Measurements from ENCODE around the gene BRSK2.

Gene BRSK2

DNA sequence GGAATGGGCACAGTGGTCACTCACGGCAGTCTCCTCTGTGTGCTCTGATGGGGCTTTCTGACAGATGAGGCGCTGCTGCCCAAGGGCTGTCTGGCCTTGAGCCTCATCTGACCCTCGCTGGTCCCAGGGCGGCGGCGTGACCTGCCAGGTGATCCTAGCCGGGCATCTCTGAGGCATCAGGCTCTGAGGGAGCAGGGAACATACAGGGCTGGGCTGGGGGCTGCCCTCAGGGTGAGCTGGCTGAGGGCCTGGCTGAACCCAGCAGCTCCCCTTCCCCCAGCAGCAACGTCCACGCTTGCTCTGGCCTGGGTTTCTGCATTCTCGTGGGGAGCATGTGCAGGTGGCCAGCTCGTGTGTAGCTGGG lies 49.2 kb downstream of the BRSK2 start:
- no peak for DNase-seq

DNA sequence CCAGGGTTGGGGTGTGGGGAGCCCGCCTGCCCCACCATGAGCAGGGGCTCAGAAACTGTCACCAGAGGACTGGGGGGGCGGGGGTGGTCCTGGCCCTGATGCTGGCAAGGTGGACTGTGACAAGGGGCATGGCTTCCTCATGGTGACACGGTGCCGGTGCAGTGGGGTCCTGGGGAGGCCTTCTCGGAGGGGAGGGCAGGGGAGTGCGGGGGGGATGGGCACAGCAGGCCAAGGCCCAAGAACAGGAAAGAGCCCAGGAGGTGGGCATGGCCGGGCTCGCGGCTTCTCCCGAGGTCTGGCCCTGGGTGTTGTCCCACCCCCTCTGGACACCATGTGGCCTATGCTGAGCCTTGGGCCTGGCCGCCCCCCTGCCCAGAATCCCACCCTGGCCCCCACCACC lies 49.6 kb downstream of the BRSK2 start:
- no peak for DNase-seq

DNA sequence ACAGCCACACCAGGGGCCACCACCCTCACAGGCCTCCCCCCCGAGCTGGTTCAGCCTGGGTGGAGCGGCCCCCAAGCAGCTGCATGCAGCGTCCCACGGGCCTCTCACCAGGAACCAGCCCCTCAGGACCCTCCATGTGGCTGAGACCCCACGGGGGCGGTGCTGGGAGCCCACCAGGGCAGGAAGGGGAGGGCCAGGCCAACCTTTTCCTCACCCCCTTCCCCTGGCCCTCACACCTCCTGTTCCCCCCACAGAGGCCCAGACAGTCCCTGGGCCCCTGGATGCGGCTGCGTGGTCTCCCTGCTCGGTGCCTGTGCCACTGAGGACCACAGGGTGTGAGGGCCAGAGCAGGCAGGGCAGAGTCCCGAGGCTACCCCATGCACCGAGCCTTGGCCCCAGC lies 50.3 kb downstream of the BRSK2 start:
- no peak for DNase-seq

DNA sequence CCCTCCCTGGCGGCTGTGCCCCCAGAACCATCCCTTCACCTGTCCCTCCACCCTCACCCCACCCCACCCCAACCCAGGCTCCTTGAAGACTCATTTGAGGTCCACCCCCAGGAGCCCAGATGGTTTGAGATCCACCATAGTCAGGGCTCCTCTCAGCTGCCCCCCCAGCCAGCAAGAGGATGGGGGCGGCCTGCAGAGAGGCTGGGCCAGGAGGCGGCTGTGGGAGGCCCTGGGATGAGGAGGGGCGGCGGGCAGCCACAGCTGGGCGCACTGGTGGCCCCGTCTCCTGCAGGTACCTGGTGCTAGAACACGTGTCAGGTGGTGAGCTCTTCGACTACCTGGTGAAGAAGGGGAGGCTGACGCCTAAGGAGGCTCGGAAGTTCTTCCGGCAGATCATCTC lies 50.8 kb downstream of the BRSK2 start:
- no peak for DNase-seq

DNA sequence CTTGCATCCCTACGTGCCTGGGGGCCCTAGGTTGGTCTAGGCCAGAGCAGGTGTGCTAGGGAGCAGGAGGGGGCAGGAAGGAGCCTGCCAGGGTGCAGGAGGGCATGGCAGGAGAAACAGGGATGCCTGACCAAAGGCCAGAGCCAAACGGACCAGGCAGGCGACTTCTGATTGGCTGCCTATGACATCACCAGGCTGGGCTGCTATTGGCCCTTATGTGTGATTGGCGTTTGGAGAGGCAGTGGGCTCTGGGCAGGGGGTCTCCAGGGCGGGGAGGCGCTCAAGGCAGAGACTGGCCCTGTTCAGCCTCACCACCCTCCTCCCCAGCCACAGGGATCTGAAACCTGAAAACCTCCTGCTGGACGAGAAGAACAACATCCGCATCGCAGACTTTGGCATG lies 52.4 kb downstream of the BRSK2 start:
- no peak for DNase-seq

DNA sequence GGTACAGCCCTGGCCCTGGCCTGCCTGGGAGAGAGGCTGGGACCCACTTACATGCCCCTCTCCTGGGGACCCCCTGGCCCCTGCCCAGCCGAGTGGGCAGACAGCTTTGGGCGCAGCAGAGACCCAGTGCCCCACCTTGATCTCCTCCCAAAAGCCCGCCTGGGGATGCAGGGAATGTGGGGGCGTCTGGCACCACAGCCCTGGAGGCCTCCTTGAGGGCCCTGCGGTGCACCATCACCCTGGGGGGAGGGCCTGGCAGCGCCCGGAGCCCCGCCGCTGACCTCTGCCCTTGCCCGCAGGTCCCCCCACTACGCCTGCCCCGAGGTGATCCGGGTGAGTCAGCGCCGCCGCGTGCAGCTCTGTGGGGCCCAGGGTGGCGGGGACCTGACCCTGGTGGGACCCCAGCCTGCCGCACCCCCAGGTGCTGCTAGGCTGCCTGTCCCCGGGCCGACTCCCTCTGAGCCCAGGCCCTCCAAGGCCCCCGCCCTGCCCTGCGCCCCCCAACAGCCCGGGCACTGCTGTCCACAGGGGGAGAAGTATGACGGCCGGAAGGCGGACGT lies 53.2 kb downstream of the BRSK2 start:
- DNase-seq = no peak

DNA sequence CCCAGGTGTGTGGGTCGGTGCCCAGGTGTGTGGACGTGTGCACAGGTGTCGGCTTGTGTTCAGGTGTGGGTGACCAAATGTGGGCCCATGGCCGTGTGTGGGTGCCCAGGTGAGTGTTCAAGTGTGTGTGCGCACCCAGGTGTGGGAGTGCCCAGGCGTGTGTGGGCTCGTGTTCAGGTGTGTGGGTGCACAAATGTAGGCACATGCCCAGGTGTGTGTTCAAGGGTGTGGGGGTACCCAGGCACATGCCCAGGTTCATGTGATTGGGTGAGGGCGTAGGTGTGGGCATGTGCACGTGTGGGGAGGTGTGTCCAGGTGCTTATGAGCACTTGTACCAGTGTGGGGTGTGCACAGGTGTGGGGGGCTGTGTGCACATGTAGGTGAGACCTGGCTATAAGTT lies 54.0 kb downstream of the BRSK2 start:
- DNase-seq = no peak

DNA sequence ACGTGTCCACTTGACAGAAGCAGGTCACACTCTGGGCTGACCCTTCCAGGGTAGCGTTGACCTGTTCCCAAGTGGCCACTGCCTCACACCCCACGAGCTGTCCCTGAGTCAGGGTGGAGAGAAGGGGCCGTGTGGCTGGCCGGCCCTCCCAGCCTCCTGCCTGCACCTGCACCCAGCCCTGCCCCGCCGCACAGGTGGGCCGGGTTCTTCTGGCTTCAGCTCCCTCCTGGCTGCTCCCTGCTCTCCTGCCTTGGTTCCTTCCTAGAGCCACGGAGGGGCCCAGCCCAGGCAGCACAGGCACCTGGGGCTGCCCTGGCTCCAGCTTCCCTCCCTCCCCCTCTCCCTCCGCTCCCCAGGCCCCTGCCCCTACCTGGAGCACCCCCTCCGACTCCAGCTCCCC lies 54.6 kb downstream of the BRSK2 start:
- no peak for DNase-seq

DNA sequence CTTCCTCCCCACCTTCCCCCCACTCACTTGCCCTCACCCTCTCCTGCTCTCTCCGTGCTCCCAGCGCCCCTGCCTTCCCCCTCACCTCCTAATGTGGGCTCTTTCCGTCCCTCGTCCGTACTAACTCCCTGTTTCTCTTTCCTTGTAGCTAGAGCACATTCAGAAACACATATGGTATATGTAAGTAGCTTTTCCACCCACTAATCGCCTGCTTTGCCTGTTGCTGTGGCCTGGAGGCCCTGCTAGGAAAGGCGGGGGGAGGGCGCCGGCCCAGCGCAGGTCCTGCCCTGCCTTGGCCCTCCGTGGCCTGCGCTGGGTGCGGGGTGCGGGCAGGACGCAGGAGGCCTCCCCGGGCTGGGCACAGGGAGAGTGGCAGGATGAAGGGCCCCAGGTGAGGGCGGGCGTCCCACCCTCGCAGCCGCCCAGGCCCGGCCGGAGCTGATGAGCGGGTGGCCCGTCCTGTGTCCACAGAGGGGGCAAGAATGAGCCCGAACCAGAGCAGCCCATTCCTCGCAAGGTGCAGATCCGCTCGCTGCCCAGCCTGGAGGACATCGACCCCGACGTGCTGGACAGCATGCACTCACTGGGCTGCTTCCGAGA lies 55.2 kb downstream of the BRSK2 start:
- DNase-seq = no peak

DNA sequence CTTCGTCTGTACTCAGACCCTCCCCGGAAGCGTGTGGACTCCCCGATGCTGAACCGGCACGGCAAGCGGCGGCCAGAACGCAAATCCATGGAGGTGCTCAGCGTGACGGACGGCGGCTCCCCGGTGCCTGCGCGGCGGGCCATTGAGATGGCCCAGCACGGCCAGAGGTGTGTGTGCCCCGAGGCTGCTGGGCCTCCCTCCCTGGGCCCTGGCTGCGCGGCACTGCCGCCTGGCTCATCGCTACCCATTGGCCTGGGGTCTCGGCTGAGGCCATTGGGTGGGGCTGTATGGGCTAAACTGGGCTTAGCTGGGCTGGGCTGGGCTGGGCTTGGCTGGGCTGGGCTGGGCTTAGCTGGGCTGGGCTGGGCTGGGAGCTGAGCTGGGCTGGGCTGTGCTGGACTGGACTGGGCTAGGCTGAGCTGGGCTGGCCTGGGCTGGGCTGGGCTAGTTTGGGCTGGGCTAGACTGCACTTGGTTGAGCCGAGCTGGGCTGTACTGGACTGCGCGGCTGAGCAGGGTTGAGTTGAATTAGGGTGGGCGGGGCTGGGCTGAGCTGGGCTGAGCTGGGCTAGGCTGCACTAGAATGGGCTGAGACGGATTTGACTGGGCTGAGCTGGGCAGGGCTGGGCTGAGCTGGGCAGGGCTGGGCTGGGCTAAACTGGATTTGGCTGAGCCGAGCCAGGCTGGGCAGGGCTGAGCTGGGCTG lies 56.2 kb downstream of the BRSK2 start:
- no peak for DNase-seq

DNA sequence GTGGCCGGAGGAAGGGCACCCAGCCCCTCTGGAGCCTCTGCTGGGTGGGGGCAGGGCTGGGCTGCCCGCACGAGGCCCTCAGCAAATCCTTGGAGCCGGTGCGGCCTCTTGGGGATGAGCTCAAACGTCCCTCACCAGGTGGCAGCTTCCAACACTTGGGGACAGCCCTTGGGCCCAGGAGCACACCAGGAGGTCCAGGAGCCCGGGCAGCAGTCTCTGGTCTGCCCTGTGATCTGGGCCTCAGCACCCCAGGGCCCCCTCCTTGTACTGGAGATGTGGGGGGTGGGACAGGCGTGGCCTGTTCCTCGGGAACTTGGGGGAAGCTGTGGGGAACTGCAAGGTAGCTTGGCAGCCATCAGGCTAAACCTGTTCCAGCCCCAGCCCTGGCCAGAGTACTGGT lies 56.9 kb downstream of the BRSK2 start:
- no peak for DNase-seq

DNA sequence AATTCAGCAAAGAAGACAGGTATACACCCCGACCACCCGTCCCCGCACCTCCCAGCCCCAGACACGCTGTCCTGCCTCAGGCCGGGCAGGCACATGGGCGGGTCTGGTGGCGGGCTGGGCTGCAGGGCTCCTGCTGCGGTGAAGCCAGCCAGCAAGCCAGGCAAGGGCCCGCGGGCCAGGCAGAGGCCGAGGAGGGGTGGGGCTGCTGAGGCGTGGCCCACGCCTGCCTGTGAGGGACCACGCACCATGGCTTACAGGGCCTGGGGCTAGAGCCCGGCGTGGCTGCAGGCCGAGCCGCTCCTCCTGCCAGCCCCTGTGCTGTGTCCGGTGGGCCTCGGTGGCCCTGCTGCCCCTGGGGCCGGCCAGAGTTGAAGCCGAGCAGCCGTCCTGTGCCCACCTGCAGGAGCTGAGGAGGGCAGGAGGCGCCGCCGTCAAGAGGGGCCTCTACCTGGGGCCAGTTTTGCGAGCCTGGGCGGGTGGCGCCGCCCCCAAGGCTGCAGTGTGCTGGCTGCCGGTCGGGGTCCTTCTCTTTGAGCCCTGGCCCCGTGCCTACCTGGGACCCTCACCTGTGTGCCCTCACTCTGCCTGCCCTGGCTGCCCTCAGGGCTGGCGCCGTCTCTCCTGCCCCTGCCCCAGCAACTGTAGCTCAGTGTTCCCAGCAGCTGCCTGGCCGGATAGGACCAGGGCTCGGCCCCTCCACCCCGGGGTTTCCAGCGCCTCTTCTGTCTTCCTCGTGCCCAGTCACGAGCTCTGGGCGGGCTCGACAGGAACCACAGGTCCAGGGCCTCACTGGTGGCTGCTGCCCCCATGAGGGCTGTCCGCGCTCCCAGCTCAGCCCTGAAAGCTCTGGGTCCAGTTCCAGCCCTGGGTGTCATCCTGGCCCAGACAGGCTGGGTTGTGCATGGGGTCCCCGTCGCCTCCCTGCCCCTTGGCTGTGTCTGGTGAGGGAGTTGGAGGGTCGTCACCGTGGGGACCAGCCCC lies 58.4 kb downstream of the BRSK2 start:
- no peak for DNase-seq

DNA sequence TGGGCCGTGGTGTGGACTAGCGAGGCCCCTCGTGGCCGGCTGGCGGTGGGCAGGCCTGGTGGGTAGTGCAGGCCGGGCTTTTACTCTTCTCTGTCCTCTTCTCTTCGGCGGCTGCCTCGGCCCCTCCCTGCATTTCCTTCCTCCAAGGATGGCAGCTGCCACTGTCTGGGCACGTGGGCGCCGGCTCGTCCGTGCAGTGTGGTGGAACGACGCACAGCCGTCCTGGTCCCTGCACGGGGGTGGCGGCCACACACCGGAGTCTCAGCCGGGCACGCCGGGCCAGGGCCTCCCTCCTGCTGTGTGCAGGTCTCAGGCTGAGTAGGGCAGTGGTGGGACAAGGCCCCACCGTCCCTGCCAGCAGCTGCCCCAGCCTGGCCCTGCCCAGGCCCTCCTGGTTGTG lies 59.1 kb downstream of the BRSK2 start:
- no peak for DNase-seq

DNA sequence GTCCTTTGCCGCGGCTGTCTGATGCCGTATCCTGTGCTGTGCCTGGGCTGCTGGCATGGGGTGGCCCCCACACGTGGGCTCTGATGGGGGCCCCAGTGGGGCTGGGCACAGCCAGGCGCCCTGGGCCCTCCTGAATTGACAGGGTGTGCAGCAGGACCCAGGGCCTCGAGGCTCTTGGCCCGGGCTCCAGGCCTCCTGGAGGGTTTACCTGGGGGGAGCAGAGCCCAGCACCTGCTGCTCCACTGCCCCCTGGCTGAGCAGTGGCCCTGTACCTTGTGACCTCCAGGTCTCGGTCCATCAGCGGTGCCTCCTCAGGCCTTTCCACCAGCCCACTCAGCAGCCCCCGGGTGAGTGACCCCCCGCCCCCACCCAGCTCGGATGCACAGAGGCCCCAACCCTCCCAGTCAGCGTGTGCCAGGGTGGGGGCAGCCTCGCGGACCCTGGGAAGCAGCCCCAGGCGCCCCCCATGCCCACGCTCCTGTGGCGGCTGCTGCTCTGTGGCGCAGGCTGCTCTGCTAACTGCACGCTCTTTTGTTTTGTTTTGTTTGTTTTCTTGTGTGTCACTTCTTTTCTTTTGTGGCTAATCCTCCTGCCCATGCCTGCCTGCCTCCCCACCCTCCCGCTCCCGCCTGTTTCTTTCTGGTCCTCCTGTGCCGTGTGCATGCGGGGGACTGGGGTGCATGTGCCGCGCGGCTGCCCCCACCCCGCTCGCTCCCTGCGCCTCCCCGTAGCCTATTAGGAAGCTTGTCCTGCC lies 59.9 kb downstream of the BRSK2 start:
- DNase-seq = no peak

DNA sequence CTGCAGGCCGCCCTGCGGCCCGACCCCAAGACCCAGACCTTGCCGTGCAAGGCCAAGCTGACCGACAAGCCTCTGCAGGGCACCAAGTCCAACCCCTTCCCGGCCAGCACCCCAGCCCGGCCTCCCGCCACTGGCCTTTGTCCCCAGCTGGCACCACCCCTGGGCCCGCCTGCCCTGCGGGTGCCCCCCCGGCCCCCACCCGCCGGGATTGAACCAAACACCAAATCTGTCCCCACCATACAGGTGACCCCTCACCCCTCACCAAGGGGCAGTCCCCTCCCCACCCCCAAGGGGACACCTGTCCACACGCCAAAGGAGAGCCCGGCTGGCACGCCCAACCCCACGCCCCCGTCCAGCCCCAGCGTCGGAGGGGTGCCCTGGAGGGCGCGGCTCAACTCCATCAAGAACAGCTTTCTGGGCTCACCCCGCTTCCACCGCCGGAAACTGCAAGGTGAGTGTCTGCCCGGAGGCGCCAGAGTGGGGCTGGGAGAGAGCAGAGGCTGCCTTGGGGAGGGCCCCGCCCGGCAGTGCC lies 60.7 kb downstream of the BRSK2 start:
- DNase-seq = no peak

DNA sequence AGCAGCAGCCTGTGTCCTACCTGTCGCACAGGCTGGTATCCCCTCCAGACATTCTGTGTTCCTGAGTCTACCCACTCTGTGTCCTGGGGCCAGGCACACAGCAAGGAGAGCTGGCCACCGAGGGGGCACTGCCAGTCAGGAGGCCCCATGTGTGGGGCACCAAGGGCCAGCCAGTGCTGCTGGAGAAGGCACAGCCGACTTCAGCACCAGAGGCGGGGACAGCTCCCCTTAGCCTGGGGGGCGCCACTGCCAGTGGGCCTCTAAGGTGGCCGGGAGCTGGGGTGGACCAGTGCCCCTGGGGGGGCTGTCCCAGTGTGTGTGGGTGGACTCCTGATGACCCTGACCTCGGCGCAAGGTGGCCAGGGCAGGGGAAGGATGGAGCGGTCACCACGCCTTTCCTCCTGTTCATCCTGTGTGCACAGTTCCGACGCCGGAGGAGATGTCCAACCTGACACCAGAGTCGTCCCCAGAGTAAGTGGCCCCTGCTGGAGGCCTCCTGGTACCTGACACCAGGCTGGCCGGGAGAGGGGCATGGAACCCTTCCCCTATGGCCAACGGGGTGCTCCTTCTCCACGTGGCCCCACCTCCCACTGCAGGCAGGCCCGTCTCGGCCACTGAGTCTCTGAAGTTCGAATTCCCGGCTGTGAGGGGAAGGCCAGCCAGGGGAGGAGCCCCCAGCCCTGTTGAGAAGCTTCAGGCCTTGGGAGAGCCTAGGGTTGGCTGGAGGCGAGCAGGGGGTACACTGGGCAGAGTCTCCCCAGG lies 61.4 kb downstream of the BRSK2 start:
- no peak for DNase-seq

DNA sequence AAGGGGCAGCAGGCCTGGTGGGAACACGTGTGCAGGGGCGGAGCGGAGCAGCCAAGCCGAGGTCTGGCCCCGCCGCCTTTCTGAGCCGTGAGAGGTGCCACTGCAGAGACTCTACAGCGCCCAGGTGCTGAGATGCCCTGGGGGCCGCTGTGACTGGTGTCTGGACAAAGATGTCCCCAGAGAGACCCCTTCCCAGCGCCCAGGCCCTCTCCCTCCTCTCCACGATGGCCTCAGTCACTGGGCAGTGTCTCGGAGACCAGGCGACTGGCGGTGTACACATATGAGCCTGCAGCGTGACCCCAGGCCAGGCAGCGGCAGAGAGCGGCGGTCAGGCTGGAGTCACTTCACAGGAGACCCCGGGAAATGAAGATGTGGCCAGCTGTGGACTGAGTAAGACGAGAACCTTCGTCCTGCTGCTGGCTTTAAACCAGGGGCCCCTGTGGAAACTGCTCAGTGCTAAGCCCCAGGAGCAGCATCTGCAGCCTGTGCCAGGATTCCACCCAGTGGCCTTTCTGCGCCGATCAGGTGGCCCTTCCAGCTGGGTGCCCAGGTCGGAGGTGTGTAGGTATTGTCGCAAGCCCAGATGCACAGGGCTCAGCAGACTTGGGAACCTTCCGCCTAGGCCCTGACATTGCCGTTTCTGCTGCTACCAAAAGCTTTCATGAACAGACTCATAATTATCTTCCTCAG lies 62.2 kb downstream of the BRSK2 start:
- DNase-seq = no peak

DNA sequence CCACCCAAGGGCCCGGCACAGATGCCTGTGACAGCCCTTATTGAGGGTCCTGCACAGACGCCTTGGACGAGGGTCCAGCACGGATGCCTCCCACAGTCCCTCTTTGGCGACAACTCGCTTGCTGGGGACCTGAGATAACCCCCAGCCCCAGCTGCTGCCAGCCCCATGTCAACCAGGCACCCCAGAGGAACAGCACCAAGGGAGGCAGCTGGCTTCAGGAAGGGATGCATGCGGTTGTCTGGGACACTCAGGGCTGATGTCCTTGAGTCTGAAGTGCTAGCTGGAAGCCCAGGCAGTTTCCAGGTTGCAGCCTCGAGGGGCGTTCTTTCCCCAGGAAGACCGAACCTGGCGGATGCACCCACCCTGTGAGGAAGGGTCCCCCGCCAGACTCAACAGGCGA lies 63.0 kb downstream of the BRSK2 start:
- DNase-seq = no peak

DNA sequence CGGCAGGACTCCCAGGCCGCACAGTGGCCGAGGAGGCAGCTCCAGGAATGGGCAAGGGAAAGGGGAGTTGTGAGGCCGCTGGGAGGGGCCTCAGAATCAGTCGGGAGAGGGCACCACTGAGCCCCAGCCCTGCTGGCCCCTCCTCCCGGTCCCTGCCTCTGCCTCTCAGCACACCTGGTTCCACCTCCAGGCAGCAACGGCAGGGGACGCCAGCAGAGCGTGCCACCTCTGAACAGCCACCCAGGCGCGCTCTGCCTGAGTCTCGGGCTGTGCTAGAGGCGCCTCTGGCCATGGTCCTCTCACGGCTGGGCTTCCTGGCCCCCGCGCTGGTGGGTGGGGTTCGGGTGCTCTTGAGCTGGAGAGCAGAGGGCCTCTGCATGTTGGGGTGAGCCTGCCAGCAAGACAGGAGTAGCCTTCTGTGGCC lies 63.9 kb downstream of the BRSK2 start:
- no peak for DNase-seq

DNA sequence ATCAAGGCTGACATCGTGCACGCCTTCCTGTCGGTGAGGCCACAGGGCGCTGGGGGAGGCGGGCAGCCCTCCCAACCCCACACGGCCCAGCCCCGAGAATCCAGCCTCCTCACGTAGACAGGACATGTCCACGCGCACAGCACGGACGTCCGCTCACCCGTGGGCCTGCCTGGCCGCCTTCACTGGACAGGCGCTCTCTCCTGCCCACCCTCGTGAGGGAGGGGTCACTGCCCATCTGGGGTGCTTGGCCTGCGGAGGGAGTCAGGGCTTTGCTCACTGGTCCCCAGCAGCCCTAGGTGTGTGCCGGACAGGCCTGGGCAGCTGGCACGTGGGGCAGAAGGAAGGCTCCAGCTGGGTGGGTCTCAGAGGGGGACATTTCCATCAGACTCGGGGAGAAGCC lies 64.8 kb downstream of the BRSK2 start:
- DNase-seq = no peak
